SJSA1 (cell line): ENCODE data around the gene AATK. TPM values are rescaled to one million over a fixed set of nuclear protein-coding genes. Genes with fewer than 3 reads are reported as not detected.
A peak's percentile ranks its signal among the peaks of the same experiment; 100 is the strongest.

Experiments
- DNase-seq, 2 experiments: peaks; one replicate each; pipeline ENCODE4 v3.0.0-alpha.2; 2015 to 2020; ENCODE audit warnings: low spot score in 2 of 2, low read depth in 1 of 2
- H3K27ac ChIP-seq: fragments of 250-450 bp; sonication (Bioruptor Pico); 2 replicates; pipeline ENCODE4 v1.5.1; 2020; ENCODE audit warnings: mild to moderate bottlenecking, moderate library complexity
- H3K27me3 ChIP-seq: fragments of 250-450 bp; sonication (Bioruptor Pico); replicated peaks from 2 replicates; pipeline ENCODE4 v1.5.1; 2020; ENCODE audit warnings: mild to moderate bottlenecking, moderate library complexity
- H3K36me3 ChIP-seq: fragments of 250-450 bp; sonication (Bioruptor Pico); 2 replicates; pipeline ENCODE4 v1.5.1; 2020; ENCODE audit warnings: mild to moderate bottlenecking
- H3K4me1 ChIP-seq: fragments of 250-450 bp; sonication (Bioruptor Pico); replicated peaks from 2 replicates; pipeline ENCODE4 v1.6.1; 2021; ENCODE audit warnings: mild to moderate bottlenecking
- H3K4me3 ChIP-seq: fragments of 250-450 bp; sonication (Bioruptor Pico); 2 replicates; pipeline ENCODE4 v1.5.1; 2020; ENCODE audit warnings: mild to moderate bottlenecking
- H3K9me3 ChIP-seq: fragments of 250-450 bp; sonication (Bioruptor Pico); replicated peaks from 2 replicates; pipeline ENCODE4 v1.5.1; 2020; ENCODE audit warnings: mild to moderate bottlenecking
- total RNA-seq: library from RNA; depleted of rRNA; stranded (reverse); fragments of >200 nt; shearing (Covaris generic); gene quantifications from 2 replicates; pipeline ENCODE4 v1.2.3, GENCODE V29; 2014

The AATK gene
- total RNA-seq, 1 experiment from 2014 or later, result 0.18 TPM

DNA sequence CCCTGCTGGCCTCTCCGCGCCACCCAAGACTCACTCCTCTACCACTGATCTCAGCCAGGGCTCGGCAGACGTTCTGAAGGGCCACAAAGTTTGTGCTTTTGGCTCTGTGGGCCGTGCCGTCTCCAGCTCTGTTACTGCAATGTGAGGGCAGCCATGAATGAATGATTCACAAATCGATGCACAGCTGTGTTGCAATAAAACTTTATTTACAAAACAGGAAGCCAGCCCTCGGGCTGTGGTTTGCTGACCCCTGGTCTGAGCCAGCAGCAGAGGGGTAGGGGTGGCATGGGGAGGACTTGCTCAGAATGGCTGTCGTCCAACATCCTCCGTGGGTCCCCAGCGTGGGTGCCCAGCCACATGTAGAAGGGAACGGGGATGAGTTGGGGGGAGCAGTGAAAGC, 63.7 kb downstream of the AATK start:
- no peak overlapping the region for H3K27ac ChIP-seq
- no peak overlapping the region for H3K4me3 ChIP-seq
- peaks cover 13% of the 10 kb centered on the region for H3K4me1 ChIP-seq
- no peak for DNase-seq
- H3K9me3 ChIP-seq, result no peaks in the 10 kb centered on the region
- peaks cover 75% of the 10 kb centered on the region for H3K36me3 ChIP-seq
- H3K27me3 ChIP-seq, result no peaks in the 10 kb centered on the region

DNA sequence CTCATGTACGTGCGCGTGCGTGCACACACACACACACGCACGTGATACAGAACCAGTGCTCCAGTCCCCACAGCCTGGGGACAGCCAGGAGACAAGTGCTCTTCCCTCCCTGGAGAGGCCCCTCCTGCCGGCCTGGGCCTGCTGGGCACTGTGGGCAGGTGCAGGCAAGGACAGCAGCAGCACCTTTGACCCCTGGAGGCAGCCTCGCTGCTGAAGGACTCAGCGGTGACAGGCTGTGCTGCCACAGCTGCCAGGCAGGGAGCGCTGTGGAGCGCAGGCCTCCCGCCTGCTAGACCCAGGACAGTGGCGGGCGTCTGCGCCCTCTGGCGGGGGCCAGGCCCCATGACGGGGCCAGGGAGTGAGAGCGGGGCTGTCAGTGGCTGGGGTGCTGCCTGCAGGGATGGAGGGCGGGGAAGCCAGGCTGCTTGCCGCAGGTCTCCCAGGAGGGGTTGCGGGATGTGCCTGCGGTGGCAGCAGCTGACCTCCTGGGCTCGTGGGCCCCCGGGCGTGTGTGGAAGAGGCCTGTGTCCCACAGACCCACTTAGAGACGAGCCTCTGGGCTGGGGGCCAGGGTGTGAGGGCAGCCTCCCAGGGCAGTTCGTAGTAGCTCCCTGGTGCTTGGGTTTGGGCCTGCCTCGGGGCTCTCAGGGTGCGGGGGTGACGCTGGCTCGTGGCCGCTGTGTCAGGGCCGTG, 64.3 kb downstream of the AATK start:
- DNase-seq, result peak; percentile 72 to 88
- no peak overlapping the region for H3K4me3 ChIP-seq
- H3K9me3 ChIP-seq, result no peaks in the 10 kb centered on the region
- no peak overlapping the region for H3K27ac ChIP-seq
- H3K27me3 ChIP-seq, result no peaks in the 10 kb centered on the region
- H3K36me3 ChIP-seq, result peaks cover 69% of the 10 kb centered on the region
- peaks cover 19% of the 10 kb centered on the region for H3K4me1 ChIP-seq

- peaks cover 30% of the 10 kb centered on the region for H3K4me1 ChIP-seq
- H3K27ac ChIP-seq, result no peak overlapping the region
- no peak for DNase-seq
- H3K4me3 ChIP-seq, result no peak overlapping the region
- peaks cover 59% of the 10 kb centered on the region for H3K36me3 ChIP-seq
- no peaks in the 10 kb centered on the region for H3K9me3 ChIP-seq
- H3K27me3 ChIP-seq, result no peaks in the 10 kb centered on the region
These were observed 65.4 kb downstream of the AATK start for GRCh38 chr17:81100668-81101067.

GRCh38 chr17:81099888-81100287, 66.1 kb downstream of the AATK start:
- Histone ChIP-seq H3K27me3 (no peaks in the 10 kb centered on the region), H3K4me3 (no peak overlapping the region), H3K9me3 (no peaks in the 10 kb centered on the region), H3K36me3 (peaks cover 56% of the 10 kb centered on the region), H3K4me1 (peaks cover 37% of the 10 kb centered on the region), H3K27ac (no peak overlapping the region)
- DNase-seq, result no peak

DNA sequence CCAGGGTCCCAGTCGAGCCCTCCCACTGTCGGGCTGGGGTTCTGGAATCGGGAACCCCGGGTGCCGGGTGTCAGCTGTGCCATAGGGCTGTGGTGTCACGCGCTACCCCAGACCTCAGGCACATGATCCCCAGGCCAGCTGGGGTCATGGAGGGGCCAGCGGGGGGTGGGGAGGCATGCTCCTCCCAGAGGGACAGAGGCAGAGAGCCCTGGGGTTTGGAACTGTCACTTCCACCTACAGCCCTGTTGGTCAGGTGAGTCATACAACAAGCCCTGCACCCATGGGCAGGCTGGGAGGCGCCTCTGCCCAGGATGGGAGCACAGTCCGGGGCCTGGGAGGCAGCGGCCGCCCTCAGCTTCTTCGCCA, 68.1 kb downstream of the AATK start:
- peak; percentile 62 to 85 for DNase-seq
- no peaks in the 10 kb centered on the region for H3K9me3 ChIP-seq
- peak overlapping the region; percentile 86 for H3K27ac ChIP-seq
- H3K4me1 ChIP-seq, result peaks cover 47% of the 10 kb centered on the region
- H3K4me3 ChIP-seq, result peak overlapping the region; percentile 28
- H3K27me3 ChIP-seq, result no peaks in the 10 kb centered on the region
- H3K36me3 ChIP-seq, result peaks cover 36% of the 10 kb centered on the region

GRCh38 chr17:81097134-81097942, 68.7 kb downstream of the AATK start:
- no peaks in the 10 kb centered on the region for H3K9me3 ChIP-seq
- peak; percentile 91 to 94 for DNase-seq
- H3K27ac ChIP-seq, result peak overlapping the region; percentile 86
- H3K4me3 ChIP-seq, result peak overlapping the region; percentile 28
- H3K4me1 ChIP-seq, result peaks cover 47% of the 10 kb centered on the region
- H3K36me3 ChIP-seq, result peaks cover 30% of the 10 kb centered on the region
- no peaks in the 10 kb centered on the region for H3K27me3 ChIP-seq

- no peak overlapping the region for H3K4me3 ChIP-seq
- DNase-seq, result peak in 1 of 2 experiments; percentile 19
- H3K4me1 ChIP-seq, result peaks cover 47% of the 10 kb centered on the region
These were observed 69.3 kb downstream of the AATK start for GRCh38 chr17:81096741-81097133.

GRCh38 chr17:81095383-81095762, 70.6 kb downstream of the AATK start:
- H3K27ac ChIP-seq, result peak overlapping the region; percentile 83
- H3K27me3 ChIP-seq, result no peaks in the 10 kb centered on the region
- H3K4me3 ChIP-seq, result no peak overlapping the region
- no peak for DNase-seq
- no peaks in the 10 kb centered on the region for H3K9me3 ChIP-seq
- peaks cover 19% of the 10 kb centered on the region for H3K36me3 ChIP-seq
- H3K4me1 ChIP-seq, result peaks cover 47% of the 10 kb centered on the region

More at GRCh38 chr17:81096741-81097133, 69.3 kb downstream of the AATK start:
- no peaks in the 10 kb centered on the region for H3K9me3 ChIP-seq
- no peaks in the 10 kb centered on the region for H3K27me3 ChIP-seq
- peak overlapping the region; percentile 86 for H3K27ac ChIP-seq
- H3K36me3 ChIP-seq, result peaks cover 25% of the 10 kb centered on the region

GRCh38 chr17:81094509-81095382, 71.3 kb downstream of the AATK start:
- H3K36me3 ChIP-seq, result peaks cover 24% of the 10 kb centered on the region
- no peak overlapping the region for H3K4me3 ChIP-seq
- peak; percentile 100 for DNase-seq
- H3K4me1 ChIP-seq, result peaks cover 47% of the 10 kb centered on the region
- no peaks in the 10 kb centered on the region for H3K9me3 ChIP-seq
- H3K27me3 ChIP-seq, result no peaks in the 10 kb centered on the region
- H3K27ac ChIP-seq, result peak overlapping the region; percentile 83

DNA sequence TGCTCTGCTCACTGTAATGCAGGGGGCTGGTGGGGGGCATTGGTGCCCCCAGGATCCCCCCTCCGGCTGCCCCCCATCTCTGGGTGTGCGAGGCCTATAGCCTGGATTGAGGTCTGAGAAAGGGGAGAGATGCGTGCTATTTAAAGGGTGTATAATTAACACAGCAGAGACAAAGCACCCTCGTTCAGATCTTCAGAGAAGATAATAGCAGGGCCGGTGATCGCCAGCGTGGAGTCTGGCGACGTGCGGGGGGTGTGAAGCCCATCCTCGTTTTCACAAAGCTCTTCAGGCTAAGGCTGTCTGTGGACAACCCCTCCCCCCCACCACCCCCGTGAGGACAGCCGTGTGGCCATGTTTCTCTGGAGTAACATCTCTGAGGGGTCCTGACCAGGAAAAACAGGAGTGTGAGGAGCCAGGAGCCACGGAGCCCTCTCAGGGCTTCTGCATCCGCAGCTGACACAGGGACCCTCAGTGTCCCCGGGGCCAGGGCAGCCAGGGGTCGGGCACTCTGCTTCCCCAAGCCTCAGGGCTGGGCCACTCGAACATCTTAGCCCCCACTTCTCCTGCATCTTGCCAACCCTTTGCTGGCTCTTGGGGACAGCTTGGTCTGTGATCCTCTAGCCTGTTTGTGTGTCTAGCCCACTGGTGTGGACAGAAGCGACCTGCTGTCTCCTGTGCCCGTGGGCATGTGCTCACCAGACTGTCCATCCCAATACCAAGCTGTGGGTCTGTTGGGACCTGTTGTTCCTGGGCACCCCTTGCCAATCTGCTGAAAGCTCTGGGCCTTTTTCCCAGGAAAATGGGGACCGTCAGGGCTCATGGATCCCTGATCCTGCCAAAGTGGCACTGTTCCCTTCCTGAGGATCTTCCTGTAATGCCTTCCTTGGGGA, 72.2 kb downstream of the AATK start:
- Histone ChIP-seq H3K9me3 (no peaks in the 10 kb centered on the region), H3K4me3 (no peak overlapping the region), H3K36me3 (peaks cover 28% of the 10 kb centered on the region), H3K27ac (peak overlapping the region; percentile 82), H3K4me1 (peaks cover 47% of the 10 kb centered on the region), H3K27me3 (no peaks in the 10 kb centered on the region)
- DNase-seq, result no peak

DNA sequence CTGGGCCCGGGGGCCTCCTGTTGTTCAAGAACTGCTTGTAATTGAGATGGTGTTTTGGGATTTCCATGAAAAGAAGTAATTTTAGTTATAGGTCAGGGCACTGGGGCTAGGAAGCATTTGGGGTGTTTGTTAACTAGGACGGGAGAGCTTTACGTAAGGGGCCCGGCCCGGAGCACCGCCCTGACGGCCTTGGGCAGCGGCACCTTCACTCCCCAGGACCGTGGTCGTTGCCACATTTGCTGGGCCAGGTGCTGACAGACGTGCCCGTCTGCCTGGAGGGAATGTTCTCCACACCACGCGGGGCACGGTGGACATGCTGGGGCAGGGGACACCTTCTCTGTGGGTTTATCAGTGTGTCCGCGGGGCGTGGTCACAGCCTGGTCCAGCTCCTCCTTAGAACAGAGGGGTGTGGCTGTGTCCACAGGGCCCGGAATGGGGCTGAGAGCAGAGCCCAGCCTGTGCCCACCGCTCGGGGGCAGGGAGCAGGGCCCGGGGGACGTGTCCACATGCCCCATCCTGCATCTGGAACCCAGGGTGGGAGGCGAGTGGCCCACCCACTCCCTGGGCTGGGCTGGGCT, 73.4 kb downstream of the AATK start:
- no peak overlapping the region for H3K4me3 ChIP-seq
- H3K36me3 ChIP-seq, result peaks cover 37% of the 10 kb centered on the region
- no peaks in the 10 kb centered on the region for H3K27me3 ChIP-seq
- no peak overlapping the region for H3K27ac ChIP-seq
- H3K4me1 ChIP-seq, result peaks cover 36% of the 10 kb centered on the region
- no peak for DNase-seq
- no peaks in the 10 kb centered on the region for H3K9me3 ChIP-seq

DNA sequence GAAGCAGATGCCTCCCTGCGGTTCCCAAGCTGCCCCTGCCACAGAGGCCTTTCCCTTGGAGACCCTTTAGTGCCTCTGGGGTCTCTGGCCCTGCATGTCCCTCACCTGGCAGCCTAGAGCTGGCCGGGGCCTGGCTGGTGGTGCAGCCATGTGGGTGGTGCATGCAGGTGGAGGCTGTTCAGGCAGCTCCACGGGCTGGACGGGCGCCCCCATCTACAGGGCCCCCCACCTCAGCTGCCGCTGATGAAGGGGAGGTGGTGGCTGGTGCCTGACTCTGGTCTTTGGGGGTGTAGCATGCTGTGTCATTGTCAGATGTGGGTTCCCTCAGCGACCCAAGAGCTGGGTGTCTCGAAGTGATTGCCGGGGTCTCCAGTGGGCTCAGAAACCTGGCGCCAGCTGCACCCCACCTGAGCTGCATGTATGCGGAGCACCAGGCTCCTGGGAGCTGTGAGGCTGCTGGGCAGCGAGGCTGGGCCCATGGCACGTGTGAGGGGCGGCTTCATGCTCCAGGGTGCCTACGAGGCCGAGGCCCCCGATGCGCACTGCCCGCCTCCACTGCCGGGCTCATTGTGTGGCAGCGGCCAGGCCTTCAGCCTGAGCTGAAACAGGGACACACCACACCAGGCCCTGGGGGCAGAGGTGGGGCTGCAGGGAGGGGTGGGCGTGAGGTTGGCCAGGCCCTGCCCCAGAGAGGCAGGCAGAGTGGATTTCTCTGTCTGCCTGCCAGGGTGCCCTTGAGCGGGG, 74.1 kb downstream of the AATK start:
- DNase-seq, result no peak
- no peak overlapping the region for H3K27ac ChIP-seq
- peaks cover 44% of the 10 kb centered on the region for H3K36me3 ChIP-seq
- peaks cover 30% of the 10 kb centered on the region for H3K4me1 ChIP-seq
- H3K27me3 ChIP-seq, result no peaks in the 10 kb centered on the region
- no peak overlapping the region for H3K4me3 ChIP-seq
- no peaks in the 10 kb centered on the region for H3K9me3 ChIP-seq
